GM10248 (cell line): ENCODE data around the gene PARP1.

Source experiments
- CTCF ChIA-PET: fragments of 300-600 bp; sonication (Branson Sonifier 250); formaldehyde crosslinking; extraction: SDS; loops from one replicate; lab custom pipeline; 2021; ENCODE audit warnings: antibody characterized with exemption; lab: Yijun Ruan, JAX
- POLR2A ChIA-PET: fragments of 350-650 bp; sonication (Branson Sonifier 250); formaldehyde crosslinking; extraction: SDS; loops from one replicate; lab custom pipeline; 2020; ENCODE audit warnings: antibody characterized with exemption; lab: Yijun Ruan, JAX
- DNase-seq: peaks from one replicate; pipeline ENCODE4 v3.0.0; 2012; ENCODE audit errors: extremely low spot score
- CTCF ChIP-seq: IDR thresholded peaks from 2 replicates; pipeline ENCODE4 v1.5.1; 2012; ENCODE audit warnings: mild to moderate bottlenecking, low read depth; ENCODE audit errors: extremely low read depth, missing control alignments, control extremely low read depth

Gene PARP1

DNA sequence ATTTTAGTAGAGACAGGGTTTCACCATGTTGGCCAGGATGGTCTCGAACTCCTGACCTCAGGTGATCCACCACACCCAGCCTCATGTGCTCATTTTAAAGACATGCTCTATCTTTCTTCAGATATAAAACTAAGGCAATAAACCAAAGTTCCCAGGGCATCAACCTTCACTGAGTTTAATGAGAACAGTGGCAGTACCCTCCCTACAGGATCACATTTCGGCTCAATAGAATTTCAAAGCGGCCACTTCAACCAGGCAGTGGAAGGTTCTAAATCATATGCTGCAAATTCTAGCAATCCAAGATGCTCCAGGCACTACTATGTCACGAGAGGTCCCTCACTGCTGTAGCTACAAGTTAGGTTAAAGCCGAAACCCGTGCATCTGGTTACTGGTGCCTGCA lies 45.5 kb downstream of the PARP1 start:
- DNase-seq: no peak
- CTCF ChIA-PET: interaction anchor here (1.2 to 2.9 kb wide), 4 partner anchors 10 to 165 kb away, joined by 4 to 10 read pairs (median 6); partner anchors contain the start of gene PARP1
- no peak for TF ChIP-seq CTCF
- POLR2A ChIA-PET: interaction anchor here (0.6 kb wide), 1 partner anchor 294 kb away, joined by 3 read pairs; no protein-coding TSS in a partner anchor

DNA sequence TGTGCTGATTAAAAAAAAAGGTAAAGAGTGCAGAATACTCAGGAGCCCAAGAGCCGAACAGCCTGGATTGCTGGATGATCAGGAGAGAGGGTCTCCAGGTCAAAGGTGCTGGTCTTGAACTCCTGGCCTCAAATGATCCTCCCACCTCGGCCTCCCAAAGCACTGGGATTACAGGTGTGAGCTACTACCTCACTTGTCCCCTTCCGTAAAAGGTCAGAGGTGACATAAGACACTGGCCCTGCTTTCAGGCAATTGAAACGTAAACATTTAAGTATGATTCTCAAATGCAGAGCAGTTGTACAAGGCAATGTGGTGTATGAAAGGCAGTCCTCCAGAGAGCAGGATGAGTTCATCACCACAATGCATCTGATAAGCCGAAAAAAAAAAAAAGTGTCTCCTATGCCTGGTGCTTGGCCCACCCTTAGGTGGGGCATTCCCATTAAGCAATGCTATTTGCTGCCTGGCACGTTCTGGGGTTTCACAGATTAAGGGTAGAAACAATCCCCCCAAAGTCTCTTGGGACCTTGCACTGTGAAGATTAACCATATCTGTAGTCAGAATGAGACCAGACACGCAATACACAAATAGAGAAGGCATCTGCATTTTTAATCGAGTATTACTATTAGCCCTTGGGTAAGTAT lies 47.7 kb downstream of the PARP1 start:
- peak; percentile 45 for DNase-seq
- TF ChIP-seq CTCF: no peak
- ChIA-PET POLR2A (no interaction called here), CTCF (interaction anchor here (0.8 to 2.9 kb wide), 4 partner anchors 27 to 178 kb away, joined by 3 to 10 read pairs (median 3); no protein-coding TSS in a partner anchor)

DNA sequence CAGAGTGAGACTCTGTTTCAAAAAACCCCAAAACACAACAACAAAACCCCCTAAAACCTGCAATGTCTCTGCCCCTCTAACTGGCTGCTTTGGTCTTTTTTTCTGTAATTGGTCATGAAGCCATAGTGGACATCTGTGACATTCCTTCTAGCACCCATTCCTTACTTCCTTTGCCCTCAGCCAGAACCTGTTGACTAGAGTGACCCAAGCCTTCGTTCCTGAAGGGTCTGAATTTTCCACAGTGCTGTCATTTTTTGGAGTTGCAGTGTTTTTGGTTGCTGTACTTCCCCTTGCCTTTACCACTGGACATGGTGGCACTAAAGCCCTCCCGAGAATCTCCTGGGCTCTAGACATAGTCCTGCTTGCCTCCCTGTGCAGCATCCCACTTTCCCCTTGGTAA lies 50.5 kb downstream of the PARP1 start:
- ChIA-PET POLR2A (no interaction called here), CTCF (no interaction called here)
- no peak for DNase-seq
- no peak for TF ChIP-seq CTCF

- CTCF ChIA-PET: interaction anchor here (1.0 to 1.6 kb wide), 6 partner anchors 18 to 230 kb away, joined by 3 to 6 read pairs (median 4); partner anchors contain the start of gene PARP1
- POLR2A ChIA-PET: no interaction called here
- TF ChIP-seq CTCF: no peak
- no peak for DNase-seq
Measured at GRCh38 chr1:226355669-226356551, 52.0 kb downstream of the PARP1 start.

DNA sequence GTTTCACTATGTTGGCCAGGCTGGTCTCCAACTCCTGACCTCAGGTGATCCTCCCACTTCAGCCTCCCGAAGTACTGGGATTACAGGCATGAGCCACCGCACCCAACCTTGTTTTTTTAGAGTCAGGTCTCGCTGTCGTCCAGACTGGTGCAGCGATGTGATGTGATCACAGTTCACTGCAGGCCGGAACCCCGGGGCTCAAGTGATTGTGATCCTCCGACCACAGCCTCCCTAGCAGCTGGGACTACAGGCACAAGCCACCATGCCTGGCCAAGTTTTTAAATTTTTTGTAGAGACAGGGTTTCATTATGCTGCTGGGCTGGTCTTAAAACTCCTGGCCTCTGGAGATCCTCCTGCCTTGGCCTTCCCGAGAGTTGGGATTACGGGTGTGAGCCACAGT lies 52.9 kb downstream of the PARP1 start:
- ChIA-PET POLR2A (no interaction called here), CTCF (interaction anchor here (1.0 to 1.4 kb wide), 2 partner anchors 154 to 230 kb away, joined by 3 read pairs; no protein-coding TSS in a partner anchor)
- no peak for TF ChIP-seq CTCF
- no peak for DNase-seq
